GM20431 (cell line): Measurements from ENCODE around the gene DHRS11.

Source experiments
- in situ Hi-C: fragments of 300-500 bp; cut with MseI, MboI; formaldehyde crosslinking; loops from one replicate; pipeline ENCODE4 v1.15.0; 2020; ENCODE audit warnings: low sequenced_read_pairs; ENCODE audit not compliant: unreplicated experiment

Gene DHRS11

GRCh38 chr17:36611345-36612072 is 19.8 kb downstream of the DHRS11 start:
- in situ Hi-C loops, result loop anchor here (25.0 kb wide), 1 partner anchor 776 kb away; the partner anchor contains the start of gene C17orf78

GRCh38 chr17:36612323-36612722 is 20.6 kb downstream of the DHRS11 start:
- in situ Hi-C loops, result loop anchor here (25.0 kb wide), 1 partner anchor 775 kb away; the partner anchor contains the start of gene C17orf78

GRCh38 chr17:36613155-36613554 is 21.5 kb downstream of the DHRS11 start:
- in situ Hi-C loops, result loop anchor here (25.0 kb wide), 1 partner anchor 774 kb away; the partner anchor contains the start of gene C17orf78

- in situ Hi-C loops, result loop anchor here (25.0 kb wide), 1 partner anchor 773 kb away; the partner anchor contains the start of gene C17orf78
Measured at GRCh38 chr17:36614081-36614480, 22.4 kb downstream of the DHRS11 start.

- in situ Hi-C loops, result loop anchor here (25.0 kb wide), 1 partner anchor 772 kb away; the partner anchor contains the start of gene C17orf78
Measured at GRCh38 chr17:36614933-36615332, 23.3 kb downstream of the DHRS11 start.

GRCh38 chr17:36616061-36617029 is 24.7 kb downstream of the DHRS11 start:
- in situ Hi-C loops, result loop anchor here (25.0 kb wide), 1 partner anchor 771 kb away; the partner anchor contains the start of gene C17orf78

- in situ Hi-C loops, result loop anchor here (25.0 kb wide), 1 partner anchor 770 kb away; the partner anchor contains the start of gene C17orf78
Measured at GRCh38 chr17:36617773-36618172, 26.1 kb downstream of the DHRS11 start.

- in situ Hi-C loops, result loop anchor here (10.0 to 25.0 kb wide), 2 partner anchors 422 to 764 kb away; partner anchors contain the start of gene C17orf78
Measured at GRCh38 chr17:36623281-36623680, 31.6 kb downstream of the DHRS11 start.

GRCh38 chr17:36625188-36625587 is 33.5 kb downstream of the DHRS11 start:
- in situ Hi-C loops, result loop anchor here (10.0 to 25.0 kb wide), 2 partner anchors 420 to 587 kb away; no protein-coding TSS in a partner anchor

- in situ Hi-C loops, result loop anchor here (10.0 to 25.0 kb wide), 2 partner anchors 418 to 585 kb away; no protein-coding TSS in a partner anchor
Measured at GRCh38 chr17:36627101-36627500, 35.4 kb downstream of the DHRS11 start.

GRCh38 chr17:36628576-36628975 is 36.9 kb downstream of the DHRS11 start:
- in situ Hi-C loops, result loop anchor here (10.0 to 25.0 kb wide), 2 partner anchors 416 to 584 kb away; no protein-coding TSS in a partner anchor

- in situ Hi-C loops, result loop anchor here (10.0 to 25.0 kb wide), 2 partner anchors 415 to 583 kb away; no protein-coding TSS in a partner anchor
Measured at GRCh38 chr17:36629252-36629847, 37.7 kb downstream of the DHRS11 start.

GRCh38 chr17:36629970-36630502 is 38.4 kb downstream of the DHRS11 start:
- in situ Hi-C loops, result loop anchor here (10.0 to 25.0 kb wide), 2 partner anchors 415 to 582 kb away; no protein-coding TSS in a partner anchor

- in situ Hi-C loops, result loop anchor here (25.0 kb wide), 1 partner anchor 581 kb away; no protein-coding TSS in a partner anchor
Measured at GRCh38 chr17:36631022-36631421, 39.3 kb downstream of the DHRS11 start.

GRCh38 chr17:36632916-36633771 is 41.5 kb downstream of the DHRS11 start:
- in situ Hi-C loops, result loop anchor here (25.0 kb wide), 1 partner anchor 579 kb away; no protein-coding TSS in a partner anchor

- in situ Hi-C loops, result loop anchor here (25.0 kb wide), 1 partner anchor 572 kb away; no protein-coding TSS in a partner anchor
Measured at GRCh38 chr17:36640346-36640745, 48.7 kb downstream of the DHRS11 start.

GRCh38 chr17:36640836-36641235 is 49.2 kb downstream of the DHRS11 start:
- in situ Hi-C loops, result loop anchor here (25.0 kb wide), 1 partner anchor 571 kb away; no protein-coding TSS in a partner anchor

GRCh38 chr17:36641331-36641876 is 49.7 kb downstream of the DHRS11 start:
- in situ Hi-C loops, result loop anchor here (25.0 kb wide), 1 partner anchor 571 kb away; no protein-coding TSS in a partner anchor
